GM13977 (cell line): Measurements from ENCODE around the gene SETDB1.
"Not testable (repeated sequence)": the region's sequence is repeated elsewhere in the genome, so short reads cannot be mapped to it uniquely, and the experiment has no call there.

Experiments
- DNase-seq: peaks from one replicate; pipeline ENCODE4 v3.0.0; 2012; ENCODE audit warnings: low spot score
- CTCF ChIP-seq: IDR thresholded peaks from 2 replicates; pipeline ENCODE4 v1.5.1; 2012; ENCODE audit warnings: mild to moderate bottlenecking, control low read depth; ENCODE audit not compliant: insufficient read depth; ENCODE audit errors: extremely low read depth, missing control alignments
- in situ Hi-C: fragments of 300-500 bp; cut with MboI; formaldehyde crosslinking; loops from one replicate; pipeline ENCODE4 v1.12.0; 2022; ENCODE audit warnings: low sequenced_read_pairs, low pct_unique_long_range_greater_than_20kb, mixed read lengths, inconsistent platforms; ENCODE audit not compliant: unreplicated experiment

Gene SETDB1

DNA sequence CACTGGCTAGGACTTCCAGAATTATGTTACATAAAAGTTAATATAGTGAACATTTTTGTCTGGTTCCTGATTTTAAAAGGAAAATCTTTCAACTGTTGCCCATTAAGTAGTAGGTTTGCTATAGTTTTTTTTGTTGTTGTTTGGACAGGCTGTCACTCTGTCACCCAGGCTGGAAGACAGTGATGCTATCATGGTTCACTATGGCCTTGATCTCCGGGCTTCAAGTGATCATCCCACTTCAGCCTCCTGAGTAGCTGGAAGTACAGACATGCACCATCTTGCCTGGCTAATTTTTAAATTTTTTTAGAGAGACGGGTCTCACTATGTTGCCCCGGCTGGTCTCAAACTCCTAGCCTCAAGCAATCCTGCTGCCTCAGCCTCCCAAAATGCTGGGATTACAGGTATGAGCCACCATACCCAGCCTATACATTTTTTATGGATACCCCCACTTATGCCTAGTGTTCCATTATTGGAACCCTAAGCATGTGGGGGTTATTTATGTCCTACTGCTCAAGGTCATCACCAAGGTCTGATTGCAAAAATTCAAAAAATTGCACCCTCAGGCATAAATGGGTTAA is 32.7 kb upstream of the SETDB1 start:
- TF ChIP-seq CTCF = no peak
- in situ Hi-C loops = no loop called here
- no peak for DNase-seq

- DNase-seq = no peak
- in situ Hi-C loops = no loop called here
- TF ChIP-seq CTCF = no peak
These were observed 30.5 kb upstream of the SETDB1 start for GRCh38 chr1:150895618-150896017.

DNA sequence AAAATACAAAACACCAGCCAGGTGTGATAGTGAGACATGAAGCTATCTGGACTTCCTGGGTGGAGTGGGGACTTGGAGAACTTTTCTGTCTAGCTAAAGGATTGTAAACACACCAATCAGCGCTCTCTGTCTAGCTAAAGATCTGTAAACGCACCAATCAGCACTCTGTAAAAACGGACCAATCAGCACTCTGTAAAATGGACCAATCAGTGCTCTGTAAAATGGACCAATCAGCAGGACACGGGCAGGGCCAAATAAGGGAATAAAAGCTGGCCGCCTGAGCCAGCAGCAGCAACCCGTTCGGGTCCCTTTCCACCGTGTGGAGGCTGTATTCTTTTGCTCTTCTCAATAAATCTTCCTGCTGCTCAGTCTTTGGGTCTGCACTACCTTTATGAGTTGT is 26.4 kb upstream of the SETDB1 start:
- DNase-seq, in situ Hi-C loops: not testable (repeated sequence)

GRCh38 chr1:150902346-150902745 is 23.8 kb upstream of the SETDB1 start:
- no peak for TF ChIP-seq CTCF
- in situ Hi-C loops = no loop called here
- no peak for DNase-seq

GRCh38 chr1:150902751-150903150 is 23.4 kb upstream of the SETDB1 start:
- DNase-seq = no peak
- no peak for TF ChIP-seq CTCF
- in situ Hi-C loops = no loop called here

GRCh38 chr1:150905301-150905700 is 20.9 kb upstream of the SETDB1 start:
- TF ChIP-seq CTCF = no peak
- DNase-seq = no peak
- in situ Hi-C loops = no loop called here

GRCh38 chr1:150906329-150906728 is 19.8 kb upstream of the SETDB1 start:
- DNase-seq = no peak
- no peak for TF ChIP-seq CTCF
- in situ Hi-C loops = no loop called here
